BJ (cell line): ENCODE measurements around the gene C1D. TPM values are rescaled to one million over a fixed set of nuclear protein-coding genes. Genes with fewer than 3 reads are reported as not detected.

Experiments used
- CTCF ChIA-PET: fragments of 350-600 bp; formaldehyde crosslinking; extraction: SDS; loops from one replicate; lab custom pipeline; 2021; ENCODE audit warnings: antibody characterized with exemption, inconsistent platforms; lab: Yijun Ruan, JAX
- POLR2A ChIA-PET: fragments of 300-600 bp; sonication (Branson Sonifier 250); formaldehyde crosslinking; extraction: SDS; loops from one replicate; lab custom pipeline; 2021; ENCODE audit warnings: antibody characterized with exemption; lab: Charles Lee
- DNase-seq: peaks from one replicate; pipeline ENCODE4 v3.0.0-alpha.2; 2011; ENCODE audit warnings: low read depth
- H3K27me3 ChIP-seq: 2 replicates; pipeline ENCODE4 v1.6.0; 2011; ENCODE audit warnings: low read length; ENCODE audit not compliant: control insufficient read depth, insufficient read depth
- H3K36me3 ChIP-seq: 2 replicates; pipeline ENCODE4 v1.5.1; 2011; ENCODE audit warnings: low read length; ENCODE audit not compliant: control insufficient read depth, insufficient read depth
- H3K4me3 ChIP-seq: 2 replicates; pipeline ENCODE4 v1.5.1; 2011; ENCODE audit warnings: low read depth, mild to moderate bottlenecking, control low read depth, low read length
- CTCF ChIP-seq: IDR thresholded peaks from 2 replicates; pipeline ENCODE4 v1.5.1; 2011; ENCODE audit warnings: low read depth, mild to moderate bottlenecking, control low read depth, inconsistent platforms, low read length, moderate library complexity; ENCODE audit not compliant: insufficient read depth
- polyA plus RNA-seq: library from polyadenylated mRNA; depleted of rRNA; stranded (reverse); fragments of >200 nt; gene quantifications from 2 replicates; pipeline ENCODE4 v1.2.3, GENCODE V29; 2011

C1D gene
- polyA plus RNA-seq, 1 experiment: 11.4 TPM

DNA sequence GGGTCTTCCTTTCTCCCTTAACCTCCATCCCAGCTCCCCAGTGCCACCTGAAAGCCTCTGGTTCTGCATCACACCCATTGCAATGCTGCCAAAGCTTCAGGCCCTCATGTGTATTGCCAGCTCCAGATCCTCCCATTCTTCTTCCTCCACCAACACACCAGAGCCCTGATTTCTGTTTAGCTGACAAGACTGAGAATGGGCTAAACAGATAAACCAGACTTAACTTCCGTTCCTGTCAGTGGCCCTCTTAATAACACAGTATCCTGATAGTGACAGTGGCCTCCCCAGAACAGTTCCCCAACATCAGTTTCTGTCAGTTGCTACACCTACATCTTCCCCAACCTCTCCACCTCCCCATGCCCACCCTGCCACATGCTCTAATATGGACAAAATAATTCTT lies 31.3 kb upstream of the C1D start:
- DNase-seq: no peak
- ChIA-PET POLR2A (no interaction called here), CTCF (interaction anchor here (0.6 to 0.9 kb wide), 2 partner anchors 18 to 273 kb away, joined by 3 read pairs; no protein-coding TSS in a partner anchor)
- TF ChIP-seq CTCF: no peak
- Histone ChIP-seq H3K4me3 (no peak overlapping the region), H3K27me3 (no peaks in the 10 kb centered on the region; the same call in none of the 2 replicates), H3K36me3 (no peaks in the 10 kb centered on the region)

GRCh38 chr2:68093634-68094033 lies 30.8 kb upstream of the C1D start:
- no peak for TF ChIP-seq CTCF
- no peaks in the 10 kb centered on the region; the same call in none of the 2 replicates for H3K27me3 ChIP-seq
- ChIA-PET CTCF (no interaction called here), POLR2A (no interaction called here)
- no peaks in the 10 kb centered on the region for H3K36me3 ChIP-seq
- H3K4me3 ChIP-seq: no peak overlapping the region
- DNase-seq: no peak

DNA sequence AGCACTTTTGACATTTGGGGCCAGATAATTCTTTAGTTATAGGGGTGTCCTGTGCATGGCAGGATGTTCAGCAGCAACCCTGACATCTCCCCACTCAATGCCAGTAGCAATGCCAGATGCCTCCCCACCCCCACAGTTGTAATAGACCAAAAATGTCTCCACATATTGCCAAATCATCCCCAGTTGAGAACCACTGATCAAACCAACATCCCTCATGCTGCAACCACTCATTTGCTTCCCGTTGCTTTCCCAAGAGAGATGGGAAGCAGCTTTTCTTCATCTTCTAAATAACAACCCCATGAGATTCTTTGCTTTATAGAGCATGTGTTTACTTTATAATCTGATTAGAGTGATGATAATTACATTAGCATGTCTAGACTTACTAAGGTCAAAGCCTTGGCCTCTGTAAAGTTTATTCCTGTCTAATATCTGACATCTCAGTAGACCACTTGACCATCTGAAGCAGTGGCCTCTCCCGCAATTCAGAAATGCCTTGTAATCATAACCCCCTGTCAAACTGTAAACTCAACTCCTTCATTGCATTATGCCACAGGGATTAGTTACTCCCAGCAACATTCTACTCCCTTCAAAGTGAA lies 28.7 kb upstream of the C1D start:
- DNase-seq: no peak
- Histone ChIP-seq H3K27me3 (no peaks in the 10 kb centered on the region; the same call in 1 of the 2 replicates), H3K4me3 (no peak overlapping the region), H3K36me3 (no peaks in the 10 kb centered on the region)
- ChIA-PET POLR2A (no interaction called here), CTCF (interaction anchor here (1.4 kb wide), 1 partner anchor 10 kb away, joined by 4 read pairs; no protein-coding TSS in a partner anchor)
- TF ChIP-seq CTCF: no peak

GRCh38 chr2:68089961-68090360 lies 27.2 kb upstream of the C1D start:
- ChIA-PET CTCF (no interaction called here), POLR2A (no interaction called here)
- Histone ChIP-seq H3K4me3 (no peak overlapping the region), H3K36me3 (no peaks in the 10 kb centered on the region), H3K27me3 (no peaks in the 10 kb centered on the region; the same call in 1 of the 2 replicates)
- DNase-seq: no peak
- no peak for TF ChIP-seq CTCF

DNA sequence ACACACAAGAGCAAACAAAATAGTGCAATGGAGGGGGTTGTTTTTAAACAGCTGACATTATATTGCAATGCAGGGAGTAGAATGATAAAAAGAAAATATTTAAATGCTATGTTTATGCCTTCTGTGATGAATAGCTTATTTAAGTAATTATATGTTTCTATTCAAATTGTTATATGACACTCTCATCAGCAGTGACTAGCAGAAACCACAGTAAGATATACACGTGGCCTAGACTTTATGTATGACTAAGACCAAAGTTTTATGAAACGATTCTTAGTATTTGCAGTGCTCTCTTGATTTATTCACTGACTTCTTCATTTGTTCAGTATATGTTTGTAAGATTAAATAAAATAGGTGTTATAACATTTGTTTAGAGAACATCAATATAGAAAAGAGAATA lies 26.1 kb upstream of the C1D start:
- Histone ChIP-seq H3K27me3 (peaks cover 1% of the 10 kb centered on the region; the same call in 1 of the 2 replicates), H3K4me3 (no peak overlapping the region), H3K36me3 (no peaks in the 10 kb centered on the region)
- DNase-seq: no peak
- ChIA-PET POLR2A (no interaction called here), CTCF (interaction anchor here (1.3 kb wide), 1 partner anchor 34 kb away, joined by 3 read pairs; no protein-coding TSS in a partner anchor)
- no peak for TF ChIP-seq CTCF
